Measurements from ENCODE around the gene TXNL1.

- no peak for TF ChIP-seq CTCF (IDR thresholded peaks at IDR 0.05; ENCODE audit: low read length)
- TF ChIP-seq EZH2 (optimal IDR thresholded peaks at IDR 0.05; ENCODE audit: low read depth, low read length) = no peak
Observed at GRCh38 chr18:56637176-56637575, 1.2 kb downstream of the TXNL1 start.
